Transverse colon (tissue), 4 donors: ENCODE data around the gene GATA5. TPM values are rescaled to one million over a fixed set of nuclear protein-coding genes. Genes with fewer than 3 reads are reported as not detected.

ENCODE experiments used
- DNase-seq: peaks from one replicate; pipeline ENCODE4 v3.0.0-alpha.2; 2019
- H3K27ac ChIP-seq, 4 donors: fragments of 200-600 bp; sonication (generic); 2 replicates each; pipeline ENCODE4 v1.5.1; 2016 to 2018; ENCODE audit warnings: inconsistent platforms in 4 of 4
- H3K27me3 ChIP-seq: fragments of 200-600 bp; sonication (generic); 2 replicates; pipeline ENCODE4 v1.5.1; 2017; ENCODE audit warnings: inconsistent platforms
- H3K36me3 ChIP-seq, 4 donors: fragments of 200-600 bp; sonication (generic); 2 replicates each; pipeline ENCODE4 v1.5.1; 2017 to 2019; ENCODE audit warnings: inconsistent platforms in 4 of 4
- H3K4me1 ChIP-seq, 4 donors: fragments of 200-600 bp; sonication (generic); 2 replicates each; pipeline ENCODE4 v1.5.1; 2017 to 2020; ENCODE audit warnings: inconsistent platforms in 4 of 4
- H3K4me3 ChIP-seq, 4 donors: fragments of 200-600 bp; sonication (generic); 1 replicate in 1 of 4; 2 replicates in 3 of 4; pipeline versions ENCODE4 v1.5.1 to v1.6.1; 2017 to 2019; ENCODE audit warnings: inconsistent platforms in 4 of 4
- H3K9me3 ChIP-seq, 2 donors: fragments of 200-600 bp; sonication (generic); 2 replicates each; pipeline ENCODE4 v1.5.1; 2017 to 2019; ENCODE audit warnings: inconsistent platforms in 2 of 2
- EP300 ChIP-seq: sonication (generic); formaldehyde crosslinking; IDR thresholded peaks from one replicate; pipeline ENCODE4 v1.6.1; 2017; ENCODE audit warnings: antibody characterized with exemption, low read depth
- POLR2A ChIP-seq: fragments of 450-650 bp; IDR thresholded peaks from one replicate; pipeline ENCODE4 v1.6.1; 2016; ENCODE audit warnings: antibody characterized with exemption, mild to moderate bottlenecking, moderate library complexity
- POLR2AphosphoS5 ChIP-seq, 3 donors: sonication (generic); formaldehyde crosslinking; IDR thresholded peaks; one replicate each; pipeline ENCODE4 v1.6.1; 2016; ENCODE audit warnings: antibody characterized with exemption in 3 of 3
- WGBS, 2 donors: methylation state at CpG; one replicate each; pipeline ENCODE4 v1.1.5; 2018; ENCODE audit warnings: low coverage in 1 of 2; 5-methylcytosine and 5-hydroxymethylcytosine counted together
- in situ Hi-C, 4 donors: fragments of 200-750 bp; cut with MboI; loops; one replicate each; pipeline versions ENCODE4 v1.15.0 to v1.15.1; 2017; ENCODE audit warnings: low sequenced_read_pairs in 3 of 4, low pct_ligation_motif_present in 1 of 4, low pct_unique_long_range_greater_than_20kb in 1 of 4
- intact Hi-C: fragments of 100-400 bp; cut with DNase I; formaldehyde crosslinking; loops from one replicate; pipeline ENCODE4 v1.15.1; 2023; ENCODE audit warnings: low total_unique reads
- total RNA-seq, 4 donors: library from RNA; depleted of rRNA; stranded (reverse); fragments of >200 nt; gene quantifications; one replicate each; pipeline ENCODE4 v1.1.0, GENCODE V29; 2016
- TF ChIP-seq, protein P1 (sequence below), 5 experiments: fragments of 200-600 bp in 3 of 5; fragments of 450-650 bp in 2 of 5; sonication (generic) in 3 of 5; IDR thresholded peaks; 1 replicate in 2 of 5; 2 replicates in 3 of 5; pipeline ENCODE4 v1.5.1; 2016 to 2017; ENCODE audit warnings: antibody characterized with exemption in 5 of 5, inconsistent platforms in 3 of 5, mild to moderate bottlenecking in 2 of 5, moderate library complexity in 1 of 5

GATA5 gene
- total RNA-seq, 4 donors from 2014 or later = not detected

DNA sequence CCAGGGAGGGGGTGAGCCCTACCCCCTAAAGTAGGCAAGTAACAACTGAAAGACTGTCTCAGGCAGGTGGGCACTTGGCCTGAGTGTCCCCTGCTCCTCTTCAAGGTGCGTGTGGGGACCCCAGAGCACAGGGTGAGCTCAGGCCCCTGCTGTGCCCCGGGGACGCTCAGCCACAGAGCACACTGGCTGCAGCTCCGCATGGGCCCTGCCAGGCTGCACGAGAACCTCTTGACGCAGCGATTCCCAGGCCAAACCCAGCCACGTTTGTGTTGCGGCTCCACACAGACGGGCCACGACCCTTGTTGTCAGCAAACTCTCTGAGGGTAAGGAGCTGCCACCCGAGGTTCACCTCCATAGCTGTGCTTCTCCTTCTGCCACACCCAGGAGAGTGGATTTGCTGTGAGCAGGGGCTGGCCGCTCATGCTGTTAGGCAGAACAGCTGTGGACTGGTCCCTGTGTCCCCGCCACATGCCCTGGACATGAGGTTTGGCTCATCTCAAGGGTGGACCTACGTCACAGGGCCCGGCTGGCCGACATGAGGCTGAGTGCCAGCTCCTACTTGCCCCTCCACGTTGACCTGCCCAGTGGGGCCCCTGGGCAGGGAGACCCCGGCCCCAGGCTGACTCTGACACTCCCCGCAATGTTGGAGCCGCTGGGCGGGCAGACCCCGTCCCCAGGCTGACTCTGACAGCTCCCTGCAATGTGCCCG, 29.7 kb upstream of the GATA5 start:
- Histone ChIP-seq H3K27ac (no peak overlapping the region), H3K9me3 (no peaks in the 10 kb centered on the region), H3K4me1 (no peaks in the 10 kb centered on the region), H3K27me3 (no peaks in the 10 kb centered on the region), H3K36me3 (no peaks in the 10 kb centered on the region), H3K4me3 (no peak overlapping the region)
- TF ChIP-seq POLR2AphosphoS5 (IDR thresholded peaks at IDR 0.05) (no peak), EP300 (no peak), POLR2A (no peak)
- TF ChIP-seq, protein P1, sequence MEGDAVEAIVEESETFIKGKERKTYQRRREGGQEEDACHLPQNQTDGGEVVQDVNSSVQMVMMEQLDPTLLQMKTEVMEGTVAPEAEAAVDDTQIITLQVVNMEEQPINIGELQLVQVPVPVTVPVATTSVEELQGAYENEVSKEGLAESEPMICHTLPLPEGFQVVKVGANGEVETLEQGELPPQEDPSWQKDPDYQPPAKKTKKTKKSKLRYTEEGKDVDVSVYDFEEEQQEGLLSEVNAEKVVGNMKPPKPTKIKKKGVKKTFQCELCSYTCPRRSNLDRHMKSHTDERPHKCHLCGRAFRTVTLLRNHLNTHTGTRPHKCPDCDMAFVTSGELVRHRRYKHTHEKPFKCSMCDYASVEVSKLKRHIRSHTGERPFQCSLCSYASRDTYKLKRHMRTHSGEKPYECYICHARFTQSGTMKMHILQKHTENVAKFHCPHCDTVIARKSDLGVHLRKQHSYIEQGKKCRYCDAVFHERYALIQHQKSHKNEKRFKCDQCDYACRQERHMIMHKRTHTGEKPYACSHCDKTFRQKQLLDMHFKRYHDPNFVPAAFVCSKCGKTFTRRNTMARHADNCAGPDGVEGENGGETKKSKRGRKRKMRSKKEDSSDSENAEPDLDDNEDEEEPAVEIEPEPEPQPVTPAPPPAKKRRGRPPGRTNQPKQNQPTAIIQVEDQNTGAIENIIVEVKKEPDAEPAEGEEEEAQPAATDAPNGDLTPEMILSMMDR (IDR thresholded peaks at IDR 0.05) = no peak
- WGBS, 2 donors = 76% methylated on average over 20 of the region's 24 CpGs; no CpG with 5 or more reads in 1 of the 2 donors
- in situ Hi-C loops (loop anchor here in 2 of 4 donors (10.0 kb wide), 1 partner anchor 109 kb away; no protein-coding TSS in a partner anchor), intact Hi-C loops (no loop called here)
- DNase-seq = no peak

GRCh38 chr20:62504323-62504722, 28.5 kb upstream of the GATA5 start:
- in situ Hi-C loops (loop anchor here in 3 of 4 donors (5.0 to 10.0 kb wide), 2 partner anchors 108 to 110 kb away; no protein-coding TSS in a partner anchor), intact Hi-C loops (loop anchor here (5.0 kb wide), 1 partner anchor 78 kb away; no protein-coding TSS in a partner anchor)
- DNase-seq = no peak
- H3K27me3 ChIP-seq = peaks cover 3% of the 10 kb centered on the region
- H3K9me3 ChIP-seq = no peaks in the 10 kb centered on the region
- H3K36me3 ChIP-seq = no peaks in the 10 kb centered on the region
- no peak overlapping the region for H3K27ac ChIP-seq
- TF ChIP-seq EP300 (no peak), POLR2A (no peak), POLR2AphosphoS5 (IDR thresholded peaks at IDR 0.05) (no peak)
- TF ChIP-seq, protein P1 (IDR thresholded peaks at IDR 0.05) = no peak
- 80 to 84% methylated on average over 1 to 4 of the region's 4 CpGs for WGBS, 2 donors
- H3K4me3 ChIP-seq = no peak overlapping the region
- no peaks in the 10 kb centered on the region for H3K4me1 ChIP-seq

GRCh38 chr20:62503401-62504178, 27.8 kb upstream of the GATA5 start:
- H3K27me3 ChIP-seq = peaks cover 3% of the 10 kb centered on the region
- TF ChIP-seq POLR2A (no peak), POLR2AphosphoS5 (IDR thresholded peaks at IDR 0.05) (no peak), EP300 (no peak)
- TF ChIP-seq, protein P1 (IDR thresholded peaks at IDR 0.05) = no peak
- H3K4me3 ChIP-seq = no peak overlapping the region
- H3K36me3 ChIP-seq = no peaks in the 10 kb centered on the region
- H3K27ac ChIP-seq = no peak overlapping the region
- no peak for DNase-seq
- no peaks in the 10 kb centered on the region for H3K9me3 ChIP-seq
- in situ Hi-C loops (loop anchor here in 3 of 4 donors (5.0 to 10.0 kb wide), 2 partner anchors 109 to 111 kb away; no protein-coding TSS in a partner anchor), intact Hi-C loops (loop anchor here (5.0 kb wide), 1 partner anchor 79 kb away; no protein-coding TSS in a partner anchor)
- WGBS, 2 donors = 20 to 52% methylated on average over 1 to 18 of the region's 18 CpGs
- no peaks in the 10 kb centered on the region for H3K4me1 ChIP-seq
